ENCODE results near the gene SLC38A1.

DNA sequence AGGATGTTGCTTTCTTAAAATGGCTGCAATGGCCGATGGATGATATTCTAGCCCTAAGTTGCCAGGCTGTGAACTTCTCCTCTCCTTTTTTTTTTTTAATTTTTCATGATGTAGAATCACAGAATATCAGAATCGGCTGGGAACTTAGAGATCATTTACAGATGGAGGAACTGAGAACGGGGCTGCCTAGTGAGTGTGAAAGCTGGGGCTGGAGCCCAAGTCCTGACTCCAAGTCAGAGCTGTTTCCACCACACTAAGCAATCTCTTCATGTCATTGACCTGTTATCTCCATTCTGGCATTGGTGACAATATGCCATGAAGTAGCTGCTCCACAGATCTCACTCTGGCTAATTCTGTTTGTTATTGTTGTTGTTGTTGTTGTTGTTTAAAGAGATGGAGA, 121.7 kb downstream of the SLC38A1 start:
- TF ChIP-seq SUZ12 (IDR thresholded peaks at IDR 0.05; ENCODE audit: extremely low read depth, insufficient read depth, insufficient read length) (no peak), YY1 (IDR thresholded peaks at IDR 0.05; ENCODE audit: insufficient read depth, insufficient read length) (no peak), ZNF274 (IDR thresholded peaks at IDR 0.05; ENCODE audit: low read depth, low read length) (no peak)
